Measurements from ENCODE around the gene FOXP4.

Gene FOXP4

DNA sequence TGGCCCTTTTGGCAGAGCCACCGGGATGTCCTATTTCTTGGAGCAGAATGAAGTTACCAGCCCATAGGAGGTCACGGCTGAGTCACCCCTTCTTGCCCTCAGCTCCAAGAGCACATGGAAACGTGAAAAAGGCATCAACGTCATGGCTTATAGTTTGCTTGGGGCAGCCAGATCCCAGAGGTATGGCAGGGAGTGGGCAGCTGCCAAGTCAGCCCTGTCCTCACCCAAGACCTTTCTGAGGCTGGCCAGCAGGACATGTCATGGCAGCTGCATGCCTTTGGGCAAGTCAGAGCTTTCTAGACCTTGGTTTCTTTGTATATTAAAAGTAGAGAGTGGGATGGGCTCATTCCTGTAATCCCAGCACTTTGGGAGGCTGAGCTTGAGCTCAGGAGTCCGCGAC, 83.9 kb downstream of the FOXP4 start:
- H3K4me1 ChIP-seq (ENCODE audit: low read length): peaks cover 4% of the 10 kb centered on the region; the same call in 1 of the 2 replicates
- H3K27me3 ChIP-seq (ENCODE audit: low read depth, low read length): peaks cover 18% of the 10 kb centered on the region
- no peaks in the 10 kb centered on the region for H3K9me3 ChIP-seq (ENCODE audit: insufficient read depth, low read length)
- no peak overlapping the region for H3K9ac ChIP-seq (ENCODE audit: low read length)
- H3K79me2 ChIP-seq (ENCODE audit: low read length): no peaks in the 10 kb centered on the region
- H3K4me2 ChIP-seq (ENCODE audit: low read length): no peak overlapping the region
- H3K36me3 ChIP-seq (replicated peaks; ENCODE audit: low read depth, low read length): no peaks in the 10 kb centered on the region
- H3K27ac ChIP-seq (ENCODE audit: low read length): no peak overlapping the region
- H4K20me1 ChIP-seq (ENCODE audit: insufficient read depth, low read length): no peaks in the 10 kb centered on the region
- no peak overlapping the region for H3K4me3 ChIP-seq (ENCODE audit: low read length)
- H2AFZ ChIP-seq (ENCODE audit: low read depth, low read length): no peak overlapping the region
- TF ChIP-seq, protein P1, sequence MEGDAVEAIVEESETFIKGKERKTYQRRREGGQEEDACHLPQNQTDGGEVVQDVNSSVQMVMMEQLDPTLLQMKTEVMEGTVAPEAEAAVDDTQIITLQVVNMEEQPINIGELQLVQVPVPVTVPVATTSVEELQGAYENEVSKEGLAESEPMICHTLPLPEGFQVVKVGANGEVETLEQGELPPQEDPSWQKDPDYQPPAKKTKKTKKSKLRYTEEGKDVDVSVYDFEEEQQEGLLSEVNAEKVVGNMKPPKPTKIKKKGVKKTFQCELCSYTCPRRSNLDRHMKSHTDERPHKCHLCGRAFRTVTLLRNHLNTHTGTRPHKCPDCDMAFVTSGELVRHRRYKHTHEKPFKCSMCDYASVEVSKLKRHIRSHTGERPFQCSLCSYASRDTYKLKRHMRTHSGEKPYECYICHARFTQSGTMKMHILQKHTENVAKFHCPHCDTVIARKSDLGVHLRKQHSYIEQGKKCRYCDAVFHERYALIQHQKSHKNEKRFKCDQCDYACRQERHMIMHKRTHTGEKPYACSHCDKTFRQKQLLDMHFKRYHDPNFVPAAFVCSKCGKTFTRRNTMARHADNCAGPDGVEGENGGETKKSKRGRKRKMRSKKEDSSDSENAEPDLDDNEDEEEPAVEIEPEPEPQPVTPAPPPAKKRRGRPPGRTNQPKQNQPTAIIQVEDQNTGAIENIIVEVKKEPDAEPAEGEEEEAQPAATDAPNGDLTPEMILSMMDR (IDR thresholded peaks at IDR 0.05; ENCODE audit: low read depth, low read length): no peak
- no peak for TF ChIP-seq EZH2phosphoT487 (IDR thresholded peaks at IDR 0.05; ENCODE audit: low read depth)

- Histone ChIP-seq H3K36me3 (replicated peaks; ENCODE audit: low read depth, low read length) (no peaks in the 10 kb centered on the region), H3K27me3 (ENCODE audit: low read depth, low read length) (peaks cover 18% of the 10 kb centered on the region), H3K9me3 (ENCODE audit: insufficient read depth, low read length) (no peaks in the 10 kb centered on the region), H3K27ac (ENCODE audit: low read length) (no peak overlapping the region), H3K9ac (ENCODE audit: low read length) (no peak overlapping the region), H3K4me1 (ENCODE audit: low read length) (no peaks in the 10 kb centered on the region), H3K4me3 (ENCODE audit: low read length) (no peak overlapping the region), H4K20me1 (ENCODE audit: insufficient read depth, low read length) (no peaks in the 10 kb centered on the region), H2AFZ (ENCODE audit: low read depth, low read length) (no peak overlapping the region), H3K79me2 (ENCODE audit: low read length) (no peaks in the 10 kb centered on the region), H3K4me2 (ENCODE audit: low read length) (no peak overlapping the region)
- TF ChIP-seq EZH2phosphoT487 (IDR thresholded peaks at IDR 0.05; ENCODE audit: low read depth): no peak
- TF ChIP-seq, protein P1 (IDR thresholded peaks at IDR 0.05; ENCODE audit: low read depth, low read length): no peak
These were observed 84.8 kb downstream of the FOXP4 start for GRCh38 chr6:41630946-41631345.

- H3K4me3 ChIP-seq (ENCODE audit: low read length): no peak overlapping the region
- H3K27ac ChIP-seq (ENCODE audit: low read length): no peak overlapping the region
- TF ChIP-seq, protein P1 (IDR thresholded peaks at IDR 0.05; ENCODE audit: low read depth, low read length): no peak
- TF ChIP-seq EZH2phosphoT487 (IDR thresholded peaks at IDR 0.05; ENCODE audit: low read depth): no peak
- peaks cover 18% of the 10 kb centered on the region for H3K27me3 ChIP-seq (ENCODE audit: low read depth, low read length)
- H3K4me1 ChIP-seq (ENCODE audit: low read length): no peaks in the 10 kb centered on the region
- H3K36me3 ChIP-seq (replicated peaks; ENCODE audit: low read depth, low read length): no peaks in the 10 kb centered on the region
- H2AFZ ChIP-seq (ENCODE audit: low read depth, low read length): no peak overlapping the region
- H3K9ac ChIP-seq (ENCODE audit: low read length): no peak overlapping the region
- H3K4me2 ChIP-seq (ENCODE audit: low read length): no peak overlapping the region
- H4K20me1 ChIP-seq (ENCODE audit: insufficient read depth, low read length): no peaks in the 10 kb centered on the region
- no peaks in the 10 kb centered on the region for H3K79me2 ChIP-seq (ENCODE audit: low read length)
- H3K9me3 ChIP-seq (ENCODE audit: insufficient read depth, low read length): no peaks in the 10 kb centered on the region
These were observed 87.0 kb downstream of the FOXP4 start for GRCh38 chr6:41633056-41633634.

DNA sequence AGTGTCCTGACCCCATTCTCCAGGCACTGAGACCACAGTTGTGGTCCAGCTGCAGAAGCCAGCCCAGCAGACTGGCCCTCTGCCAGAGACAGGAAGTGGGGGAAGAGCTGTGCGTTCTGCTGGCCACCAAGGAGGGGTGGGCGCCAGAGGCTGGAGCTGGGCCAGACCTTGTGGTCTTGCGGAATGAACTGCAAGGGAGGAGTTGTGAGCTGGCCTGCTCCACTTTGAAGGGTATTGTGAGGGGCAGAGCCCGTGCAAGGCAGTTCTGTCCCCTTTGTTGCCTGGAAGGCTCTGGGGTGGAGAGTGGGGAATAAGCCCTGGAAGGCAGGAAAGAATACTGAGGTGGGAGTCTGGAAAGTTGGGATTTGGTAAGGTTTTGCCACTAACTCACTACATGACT, 88.5 kb downstream of the FOXP4 start:
- Histone ChIP-seq H3K4me3 (ENCODE audit: low read length) (no peak overlapping the region), H4K20me1 (ENCODE audit: insufficient read depth, low read length) (no peaks in the 10 kb centered on the region), H3K9ac (ENCODE audit: low read length) (no peak overlapping the region), H3K9me3 (ENCODE audit: insufficient read depth, low read length) (no peaks in the 10 kb centered on the region), H3K4me1 (ENCODE audit: low read length) (no peaks in the 10 kb centered on the region), H2AFZ (ENCODE audit: low read depth, low read length) (no peak overlapping the region), H3K27ac (ENCODE audit: low read length) (no peak overlapping the region), H3K4me2 (ENCODE audit: low read length) (no peak overlapping the region), H3K36me3 (replicated peaks; ENCODE audit: low read depth, low read length) (no peaks in the 10 kb centered on the region), H3K27me3 (ENCODE audit: low read depth, low read length) (peaks cover 13% of the 10 kb centered on the region), H3K79me2 (ENCODE audit: low read length) (no peaks in the 10 kb centered on the region)
- no peak for TF ChIP-seq EZH2phosphoT487 (IDR thresholded peaks at IDR 0.05; ENCODE audit: low read depth)
- TF ChIP-seq, protein P1 (IDR thresholded peaks at IDR 0.05; ENCODE audit: low read depth, low read length): no peak

Measured in OCI-LY3 (cell line).